HG02623 (cell line): ENCODE measurements around the gene ALKBH6.

Source experiments
- ATAC-seq: cut with Tn5 transposase; IDR thresholded peaks from one replicate; pipeline ENCODE4 v1.9.1; 2021; ENCODE audit warnings: moderate library complexity; ENCODE audit not compliant: unreplicated experiment

ALKBH6 gene

DNA sequence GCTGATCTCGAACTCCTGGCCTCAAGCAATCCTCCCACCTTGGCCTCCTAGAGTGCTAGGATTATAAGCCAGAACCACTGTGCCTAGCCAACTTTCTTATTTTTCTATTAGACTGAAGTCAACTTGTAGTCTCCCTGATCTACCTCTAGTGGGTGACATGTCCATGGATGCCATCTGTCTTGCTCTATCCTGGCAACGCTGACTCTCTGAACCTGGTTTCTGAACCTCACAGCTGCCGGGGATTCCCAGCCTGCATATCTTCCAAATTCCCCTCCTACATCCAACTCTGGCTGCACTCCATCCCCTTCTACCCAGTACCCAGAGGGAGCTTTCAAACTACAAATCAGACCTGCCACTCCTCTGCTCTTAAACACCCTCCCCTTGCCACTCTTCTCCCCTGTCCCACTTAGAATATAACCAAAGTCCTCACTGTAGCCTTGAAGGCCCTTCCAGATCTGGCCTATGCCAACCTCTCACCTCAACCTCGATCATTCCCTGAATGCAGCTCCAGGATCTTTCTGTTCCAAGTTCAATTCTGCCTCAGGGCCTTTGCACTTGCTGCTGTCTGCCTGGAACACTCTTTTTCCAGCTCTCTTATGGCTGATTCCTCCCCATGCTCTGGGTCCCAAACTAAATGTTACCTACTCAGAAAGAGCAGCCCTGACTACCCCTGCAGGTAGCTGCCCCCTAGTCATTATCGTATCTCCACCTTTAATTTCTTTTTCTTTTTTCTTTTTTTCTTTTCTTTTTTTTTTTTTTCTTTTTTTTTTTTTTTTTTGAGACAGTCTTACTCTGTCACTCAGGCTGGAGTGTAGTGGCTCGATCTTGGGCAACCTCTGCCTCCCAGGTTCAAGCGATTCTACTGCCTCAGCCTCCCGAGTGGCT lies 16.5 kb upstream of the ALKBH6 start:
- ATAC-seq: no peak

GRCh38 chr19:36028313-36029041 lies 14.5 kb upstream of the ALKBH6 start:
- no peak for ATAC-seq

- no peak for ATAC-seq
Measured at GRCh38 chr19:36027696-36028095, 13.7 kb upstream of the ALKBH6 start.

- ATAC-seq: no peak
Measured at GRCh38 chr19:36026091-36026876, 12.3 kb upstream of the ALKBH6 start.

GRCh38 chr19:36025541-36025940 lies 11.5 kb upstream of the ALKBH6 start:
- ATAC-seq: no peak

DNA sequence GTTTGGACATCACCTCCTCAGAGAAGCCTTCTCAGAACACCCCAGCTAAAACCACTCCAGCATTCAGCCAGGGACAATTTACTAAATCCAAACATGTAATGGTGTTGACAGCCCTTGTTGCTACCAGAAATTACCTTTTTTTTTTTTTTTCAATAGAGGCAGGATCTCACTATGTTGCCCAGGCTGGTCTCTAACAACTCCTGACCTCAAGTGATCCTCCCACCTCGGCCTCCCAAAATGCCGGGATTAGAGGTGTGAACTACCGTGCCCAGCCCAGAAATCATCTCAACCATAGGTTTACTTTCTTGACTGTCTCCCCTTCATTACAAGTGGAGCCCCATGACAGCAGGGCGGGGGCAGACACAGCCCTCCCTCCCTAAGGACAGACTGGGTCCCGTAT lies 9.4 kb upstream of the ALKBH6 start:
- no peak for ATAC-seq

DNA sequence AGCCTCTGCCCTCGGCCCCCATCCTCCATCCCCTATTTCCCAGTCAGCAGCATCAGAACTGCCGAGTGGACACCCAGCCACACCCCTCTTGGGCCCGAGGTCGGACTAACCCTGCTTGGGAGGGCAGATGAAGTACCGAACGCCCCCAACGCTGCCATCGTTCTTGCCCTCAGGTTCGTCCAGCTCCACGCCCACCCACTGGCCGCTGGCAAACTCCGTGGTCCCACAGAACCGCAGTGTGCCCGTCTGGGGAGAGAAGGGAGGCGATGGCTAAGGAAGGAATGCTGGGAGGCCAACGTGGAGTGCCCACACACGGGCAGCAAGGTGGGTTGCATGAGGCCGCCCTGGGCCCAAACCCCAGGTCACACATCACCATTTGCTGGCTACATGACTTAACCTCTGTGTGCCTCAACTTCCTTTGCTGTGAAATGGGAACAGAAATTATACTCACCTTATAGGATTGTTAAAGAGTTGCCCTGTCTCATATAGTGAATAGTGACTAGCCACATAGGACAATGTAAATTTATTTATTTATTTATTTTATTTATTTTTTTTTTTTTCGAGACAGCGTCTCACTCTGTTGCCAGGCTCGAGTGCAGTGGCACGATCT lies 5.2 kb upstream of the ALKBH6 start:
- ATAC-seq: no peak

GRCh38 chr19:36013280-36014011 lies 567 bp downstream of the ALKBH6 start:
- no peak for ATAC-seq

DNA sequence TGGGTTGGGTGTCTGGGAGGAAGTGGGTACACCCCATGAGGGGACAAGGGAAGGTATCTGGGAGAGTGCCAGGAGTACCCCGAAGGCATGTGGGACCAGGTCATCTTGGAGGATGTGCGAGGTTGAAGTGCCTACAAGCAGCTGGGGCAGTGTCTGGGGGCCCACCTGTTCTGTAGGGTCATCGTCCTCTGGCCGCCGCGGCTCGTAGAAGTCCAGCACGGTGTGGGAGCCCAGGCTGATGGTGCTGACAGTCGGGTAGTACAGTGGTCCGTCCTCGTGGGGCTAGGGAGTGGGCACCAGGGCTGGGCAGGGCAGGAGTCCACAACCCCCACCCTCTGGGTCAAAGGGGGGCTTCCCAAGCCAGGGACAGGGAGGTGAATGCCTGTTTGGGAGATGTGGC lies 3.6 kb downstream of the ALKBH6 start:
- no peak for ATAC-seq

DNA sequence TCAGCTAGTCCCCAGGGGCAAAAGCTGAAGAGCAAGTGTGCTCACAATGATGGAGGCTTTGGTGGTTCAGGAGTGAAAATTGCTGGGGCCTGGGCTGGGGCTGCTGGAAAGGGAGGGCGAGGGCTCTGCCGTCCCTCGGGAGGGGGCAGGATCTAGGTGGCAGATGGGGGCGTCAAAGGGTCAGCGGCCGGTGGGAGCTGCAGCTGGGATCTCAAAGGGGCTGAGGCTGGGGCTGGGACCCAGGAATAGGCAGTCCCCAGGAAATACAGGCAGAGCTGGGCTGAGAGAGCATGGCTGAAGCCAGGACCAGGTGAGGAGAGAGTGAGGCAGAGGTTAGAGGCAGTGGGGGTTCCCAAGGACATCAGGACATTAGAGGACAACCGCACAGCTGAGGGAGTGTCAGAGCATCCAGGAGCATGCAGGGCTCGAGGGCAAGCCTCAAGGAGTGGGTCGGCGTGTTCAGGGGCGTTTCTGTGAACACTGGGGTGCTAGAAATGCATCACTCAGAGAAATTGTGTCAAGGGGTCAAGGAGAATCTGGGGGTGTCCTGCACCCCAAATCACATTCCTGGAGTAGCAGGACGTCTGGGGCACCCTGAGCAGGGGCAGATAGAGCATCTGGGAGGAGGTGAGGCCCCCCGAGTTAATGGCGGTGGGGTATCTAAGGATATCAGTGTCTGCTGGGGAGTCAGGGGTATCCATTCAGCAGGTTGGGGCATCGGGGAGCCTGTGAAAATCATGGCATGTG lies 4.2 kb downstream of the ALKBH6 start:
- ATAC-seq: no peak

GRCh38 chr19:36009220-36009619 lies 4.8 kb downstream of the ALKBH6 start:
- ATAC-seq: no peak

- no peak for ATAC-seq
Measured at GRCh38 chr19:36008336-36008978, 5.6 kb downstream of the ALKBH6 start, which contains the start of gene SYNE4. Gene SYNE4 (minus strand): TSS chr19:36008813. CDS start chr19:36008681, 132 bp downstream.

DNA sequence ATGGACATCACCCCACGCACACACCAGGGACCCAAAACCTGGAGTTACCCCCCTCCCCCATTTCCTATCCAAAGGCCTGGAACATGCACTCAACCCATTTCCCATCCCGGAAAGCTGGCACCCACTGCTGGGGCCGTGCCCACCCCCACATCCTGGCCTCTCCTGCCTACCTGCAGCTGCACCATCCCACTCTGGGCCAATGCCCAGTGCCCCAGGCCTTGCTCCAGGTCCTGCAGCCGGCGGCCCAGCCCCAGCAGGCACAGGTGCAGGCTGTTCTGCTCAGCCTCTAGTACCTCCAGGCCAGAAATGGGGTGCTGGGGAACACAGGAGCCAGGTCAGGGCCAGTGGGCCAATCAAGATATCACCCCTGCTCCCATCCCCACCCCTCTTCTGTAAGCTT lies 7.1 kb downstream of the ALKBH6 start:
- ATAC-seq: no peak

- ATAC-seq: no peak
Measured at GRCh38 chr19:36003284-36003683, 10.7 kb downstream of the ALKBH6 start.

- ATAC-seq: no peak
Measured at GRCh38 chr19:36001605-36002004, 12.4 kb downstream of the ALKBH6 start.

- no peak for ATAC-seq
Measured at GRCh38 chr19:35996777-35997176, 17.2 kb downstream of the ALKBH6 start.

GRCh38 chr19:35995048-35995993 lies 18.7 kb downstream of the ALKBH6 start, which contains the start of gene SDHAF1:
Gene SDHAF1 (plus strand): TSS chr19:35995188. CDS start chr19:35995275, 87 bp downstream.
- peak; percentile 85 for ATAC-seq
